GM23248 (cell line): ENCODE results near the gene KLHDC7B.

Experiments
- EZH2 ChIP-seq: fragments of 200-600 bp; sonication (generic); IDR thresholded peaks from 2 replicates; pipeline ENCODE4 v1.6.1; 2018; ENCODE audit warnings: antibody characterized with exemption, mild to moderate bottlenecking; ENCODE audit not compliant: insufficient read depth, poor library complexity, severe bottlenecking
- EZH2phosphoT487 ChIP-seq: fragments of 200-600 bp; sonication (generic); IDR thresholded peaks from 2 replicates; pipeline ENCODE4 v1.6.1; 2018; ENCODE audit warnings: antibody characterized with exemption, moderate library complexity, mild to moderate bottlenecking, low read depth; ENCODE audit not compliant: insufficient read depth

- no peak for TF ChIP-seq EZH2
- no peak for TF ChIP-seq EZH2phosphoT487
These were observed 24.3 kb downstream of the KLHDC7B start for GRCh38 chr22:50569896-50570535.
